Panc1 (cell line): ENCODE results near the gene CYP27A1. TPM values are rescaled to one million over a fixed set of nuclear protein-coding genes. Genes with fewer than 3 reads are reported as not detected.

Experiments
- ATAC-seq: fragments of 200-7000 bp; cut with Tn5 transposase; 2 replicates; pipeline ENCODE4 v1.9.1; 2020; ENCODE audit warnings: mild to moderate bottlenecking, moderate library complexity
- BruUV-seq: library from RNA; stranded (reverse); fragments of 400-500 nt; replicated peaks from 2 replicates; lab custom pipeline; 2021; lab: Mats Ljungman, UMichigan
- CTCF ChIA-PET: fragments of 300-600 bp; sonication (Branson Sonifier 250); formaldehyde crosslinking; loops from one replicate; lab custom pipeline; 2022; ENCODE audit warnings: antibody characterized with exemption; lab: Charles Lee
- POLR2A ChIA-PET: fragments of 300-600 bp; sonication (Branson Sonifier 250); formaldehyde crosslinking; loops from one replicate; lab custom pipeline; 2022; ENCODE audit warnings: antibody characterized with exemption; lab: Charles Lee
- DNase-seq: peaks from one replicate; pipeline ENCODE4 v3.0.0-alpha.2; 2010; ENCODE audit warnings: low read depth, low spot score
- H3K27ac ChIP-seq: 2 replicates; pipeline ENCODE4 v1.5.1; 2011; ENCODE audit warnings: mild to moderate bottlenecking, low read length, inconsistent platforms
- H3K27me3 ChIP-seq: fragments of 200-500 bp; sonication (Bioruptor generic); 2 replicates; pipeline ENCODE4 v1.6.0; 2014; ENCODE audit warnings: low read length, inconsistent platforms; ENCODE audit not compliant: control insufficient read depth, insufficient read depth
- H3K36me3 ChIP-seq: fragments of 200-500 bp; sonication (Bioruptor generic); 2 replicates; pipeline ENCODE4 v1.5.1; 2014; ENCODE audit warnings: inconsistent platforms, mild to moderate bottlenecking, low read length, moderate library complexity; ENCODE audit not compliant: control insufficient read depth, insufficient read depth
- H3K4me1 ChIP-seq: 2 replicates; pipeline ENCODE4 v1.5.1; 2011; ENCODE audit warnings: inconsistent platforms, mild to moderate bottlenecking, low read length, moderate library complexity; ENCODE audit not compliant: control insufficient read depth, insufficient read depth
- H3K4me3 ChIP-seq, 2 experiments: 2 replicates each; pipeline ENCODE4 v1.5.1; 2011 to 2012; ENCODE audit warnings: low read depth in 2 of 2, low read length in 2 of 2, mild to moderate bottlenecking in 2 of 2, inconsistent platforms in 1 of 2, moderate library complexity in 1 of 2
- H3K9me3 ChIP-seq: fragments of 200-500 bp; sonication (Bioruptor generic); 2 replicates; pipeline ENCODE4 v1.5.1; 2014; ENCODE audit warnings: low read depth, mild to moderate bottlenecking, inconsistent platforms, low read length, moderate library complexity; ENCODE audit not compliant: control insufficient read depth, insufficient read depth
- CTCF ChIP-seq: fragments of 450-650 bp; IDR thresholded peaks from 2 replicates; pipeline ENCODE4 v1.5.1; 2017; ENCODE audit warnings: mild to moderate bottlenecking
- POLR2AphosphoS5 ChIP-seq: IDR thresholded peaks from 2 replicates; pipeline ENCODE4 v1.6.1; 2012; ENCODE audit warnings: mild to moderate bottlenecking, low read depth, low read length, moderate library complexity
- SIN3A ChIP-seq: IDR thresholded peaks from 2 replicates; pipeline ENCODE4 v1.6.1; 2012; ENCODE audit warnings: low read depth, mild to moderate bottlenecking, low read length, moderate library complexity, borderline replicate concordance; ENCODE audit not compliant: insufficient read depth
- TCF7L2 ChIP-seq: IDR thresholded peaks from 2 replicates; pipeline ENCODE4 v1.6.1; 2011; ENCODE audit warnings: mild to moderate bottlenecking, low read depth, low read length, inconsistent platforms
- in situ Hi-C: cut with HindIII; loops from 2 replicates; pipeline ENCODE4 v1.10.0; 2016; ENCODE audit warnings: low sequenced_read_pairs, low pct_unique_long_range_greater_than_20kb
- intact Hi-C: fragments of 100-400 bp; cut with micrococcal nuclease; formaldehyde crosslinking; loops from one replicate; pipeline ENCODE4 v1.10.0; 2022; ENCODE audit not compliant: unreplicated experiment
- total RNA-seq: library from RNA; stranded (reverse); gene quantifications from one replicate; pipeline ENCODE4 v1.2.1, GENCODE V29; 2021; ENCODE audit not compliant: unreplicated experiment
- TF ChIP-seq, protein P1 (sequence below), 2 experiments: IDR thresholded peaks; 2 replicates each; pipeline ENCODE4 v1.6.1; 2011 to 2012; ENCODE audit warnings: low read depth in 2 of 2, control low read depth in 1 of 2, low read length in 1 of 2, mild to moderate bottlenecking in 1 of 2, moderate library complexity in 1 of 2; ENCODE audit not compliant: insufficient read depth in 1 of 2

Gene CYP27A1
- total RNA-seq, 1 experiment from 2014 or later, result 7.7 TPM

DNA sequence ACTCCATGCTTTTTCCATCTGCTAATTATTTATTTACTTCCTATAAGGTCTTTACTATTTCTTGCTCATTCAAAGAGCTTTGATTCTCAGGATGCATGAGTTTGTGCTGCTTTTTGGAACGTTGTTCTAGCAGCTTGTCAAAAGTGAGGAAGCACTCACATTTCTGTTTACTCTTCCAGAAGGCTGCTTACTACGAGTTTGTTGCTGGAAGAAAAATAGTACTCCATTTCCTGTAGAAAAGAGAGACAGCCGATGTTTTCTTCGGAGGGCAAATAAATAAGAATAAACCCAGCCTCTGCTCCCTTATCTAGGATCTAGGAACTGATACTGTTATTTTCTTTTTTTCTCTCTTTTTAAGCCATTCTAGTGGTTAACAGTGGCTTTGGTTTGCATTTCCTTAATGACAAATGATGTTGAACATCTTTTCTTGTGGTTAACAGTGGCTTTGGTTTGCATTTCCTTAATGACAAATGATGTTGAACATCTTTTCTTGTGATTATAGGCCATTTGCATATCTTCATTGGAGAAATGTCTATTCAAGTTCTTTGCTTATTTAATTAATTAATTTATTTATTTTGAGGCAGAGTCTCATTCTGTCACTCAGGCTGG is 20.5 kb downstream of the CYP27A1 start:
- no peaks in the 10 kb centered on the region for H3K36me3 ChIP-seq
- H3K27me3 ChIP-seq, result no peaks in the 10 kb centered on the region
- H3K4me3 ChIP-seq, result no peak overlapping the region
- H3K27ac ChIP-seq, result no peak overlapping the region
- no TSS peak for BruUV-seq
- intact Hi-C loops, result no loop called here
- peaks cover 4% of the 10 kb centered on the region; the same call in 1 of the 2 replicates for H3K4me1 ChIP-seq
- ChIA-PET POLR2A (no interaction called here), CTCF (no interaction called here)
- H3K9me3 ChIP-seq, result no peaks in the 10 kb centered on the region
- no peak for TF ChIP-seq TCF7L2
- TF ChIP-seq, protein P1, sequence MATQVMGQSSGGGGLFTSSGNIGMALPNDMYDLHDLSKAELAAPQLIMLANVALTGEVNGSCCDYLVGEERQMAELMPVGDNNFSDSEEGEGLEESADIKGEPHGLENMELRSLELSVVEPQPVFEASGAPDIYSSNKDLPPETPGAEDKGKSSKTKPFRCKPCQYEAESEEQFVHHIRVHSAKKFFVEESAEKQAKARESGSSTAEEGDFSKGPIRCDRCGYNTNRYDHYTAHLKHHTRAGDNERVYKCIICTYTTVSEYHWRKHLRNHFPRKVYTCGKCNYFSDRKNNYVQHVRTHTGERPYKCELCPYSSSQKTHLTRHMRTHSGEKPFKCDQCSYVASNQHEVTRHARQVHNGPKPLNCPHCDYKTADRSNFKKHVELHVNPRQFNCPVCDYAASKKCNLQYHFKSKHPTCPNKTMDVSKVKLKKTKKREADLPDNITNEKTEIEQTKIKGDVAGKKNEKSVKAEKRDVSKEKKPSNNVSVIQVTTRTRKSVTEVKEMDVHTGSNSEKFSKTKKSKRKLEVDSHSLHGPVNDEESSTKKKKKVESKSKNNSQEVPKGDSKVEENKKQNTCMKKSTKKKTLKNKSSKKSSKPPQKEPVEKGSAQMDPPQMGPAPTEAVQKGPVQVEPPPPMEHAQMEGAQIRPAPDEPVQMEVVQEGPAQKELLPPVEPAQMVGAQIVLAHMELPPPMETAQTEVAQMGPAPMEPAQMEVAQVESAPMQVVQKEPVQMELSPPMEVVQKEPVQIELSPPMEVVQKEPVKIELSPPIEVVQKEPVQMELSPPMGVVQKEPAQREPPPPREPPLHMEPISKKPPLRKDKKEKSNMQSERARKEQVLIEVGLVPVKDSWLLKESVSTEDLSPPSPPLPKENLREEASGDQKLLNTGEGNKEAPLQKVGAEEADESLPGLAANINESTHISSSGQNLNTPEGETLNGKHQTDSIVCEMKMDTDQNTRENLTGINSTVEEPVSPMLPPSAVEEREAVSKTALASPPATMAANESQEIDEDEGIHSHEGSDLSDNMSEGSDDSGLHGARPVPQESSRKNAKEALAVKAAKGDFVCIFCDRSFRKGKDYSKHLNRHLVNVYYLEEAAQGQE (IDR thresholded peaks at IDR 0.05; ENCODE audit: insufficient read depth in 1 of 2, low read depth in 2 of 2, low read length in 1 of 2), result no peak
- no peak for TF ChIP-seq POLR2AphosphoS5
- TF ChIP-seq CTCF, result no peak
- no peak for TF ChIP-seq SIN3A
- no peak for ATAC-seq
- in situ Hi-C loops, result no loop called here
- DNase-seq, result no peak

DNA sequence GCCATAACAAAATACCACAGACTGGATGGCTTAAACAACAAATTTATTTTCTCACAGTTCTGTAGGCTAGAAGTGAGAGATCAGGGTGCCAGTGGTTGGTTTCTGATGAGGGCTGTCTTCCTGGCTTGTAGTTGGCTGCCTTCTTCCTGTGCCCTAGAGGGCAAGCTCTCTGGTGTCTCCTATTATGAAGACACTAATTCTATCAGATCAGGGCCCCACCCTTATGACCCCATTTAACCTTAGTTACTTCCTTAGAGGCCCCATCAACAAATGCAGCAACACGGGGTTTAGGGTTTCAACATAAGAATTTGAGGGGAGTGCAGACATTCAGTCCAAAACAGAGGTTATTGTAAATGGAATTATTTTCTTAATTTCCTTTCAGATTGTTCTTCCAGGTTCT is 22.9 kb downstream of the CYP27A1 start:
- BruUV-seq, result no TSS peak
- in situ Hi-C loops, result no loop called here
- ChIA-PET CTCF (no interaction called here), POLR2A (no interaction called here)
- ATAC-seq, result no peak
- no peak for DNase-seq
- intact Hi-C loops, result no loop called here
- H3K36me3 ChIP-seq, result no peaks in the 10 kb centered on the region
- H3K9me3 ChIP-seq, result no peaks in the 10 kb centered on the region
- no peaks in the 10 kb centered on the region for H3K27me3 ChIP-seq
- H3K4me1 ChIP-seq, result peaks cover 4% of the 10 kb centered on the region; the same call in 1 of the 2 replicates
- TF ChIP-seq TCF7L2 (no peak), CTCF (no peak), SIN3A (no peak), POLR2AphosphoS5 (no peak)
- TF ChIP-seq, protein P1 (IDR thresholded peaks at IDR 0.05; ENCODE audit: insufficient read depth in 1 of 2, low read depth in 2 of 2, low read length in 1 of 2), result no peak
- H3K4me3 ChIP-seq, result no peak overlapping the region
- no peak overlapping the region for H3K27ac ChIP-seq
